NB4 (cell line): Measurements from ENCODE around the gene CRYGC.
"Not testable (repeated sequence)": the region's sequence is repeated elsewhere in the genome, so short reads cannot be mapped to it uniquely, and the experiment has no call there.

ENCODE experiments used
- DNase-seq: peaks from one replicate; pipeline ENCODE4 v3.0.0; 2010; ENCODE audit warnings: low read depth
- H3K4me3 ChIP-seq: one replicate; pipeline ENCODE4 v1.5.1; 2011; ENCODE audit warnings: mild to moderate bottlenecking, low read depth, low read length, moderate library complexity
- CTCF ChIP-seq: IDR thresholded peaks from one replicate; pipeline ENCODE4 v1.5.1; 2012; ENCODE audit warnings: low read depth, low read length
- MAX ChIP-seq: IDR thresholded peaks from 2 replicates; pipeline ENCODE4 v1.6.1; 2011; ENCODE audit warnings: low read depth, low read length
- MYC ChIP-seq: IDR thresholded peaks from 2 replicates; pipeline ENCODE4 v1.6.1; 2011; ENCODE audit warnings: low read depth, low read length
- POLR2A ChIP-seq: IDR thresholded peaks from 2 replicates; pipeline ENCODE4 v1.6.1; 2011; ENCODE audit warnings: mild to moderate bottlenecking; ENCODE audit not compliant: insufficient read length; ENCODE audit errors: extremely low read depth

The CRYGC gene

GRCh38 chr2:208134928-208135586 is 5.4 kb upstream of the CRYGC start:
- DNase-seq: peak; percentile 88
- no peak overlapping the region for H3K4me3 ChIP-seq
- TF ChIP-seq MAX (peak; percentile 42; the same call in 1 of the 2 replicates), MYC (no peak; the same call in 1 of the 2 replicates), CTCF (no peak), POLR2A (no peak)

GRCh38 chr2:208130712-208131110 is 1.1 kb upstream of the CRYGC start:
- TF ChIP-seq POLR2A (no peak), CTCF (no peak), MAX (no peak), MYC (no peak)
- no peak overlapping the region for H3K4me3 ChIP-seq
- DNase-seq: no peak

- TF ChIP-seq CTCF: no peak
- no peak for TF ChIP-seq MYC
- no peak for TF ChIP-seq MAX
- TF ChIP-seq POLR2A: no peak
- no peak overlapping the region for H3K4me3 ChIP-seq
- DNase-seq: no peak
Measured at GRCh38 chr2:208128136-208128535, 1.5 kb downstream of the CRYGC start.

GRCh38 chr2:208127090-208127489 is 2.5 kb downstream of the CRYGC start:
- DNase-seq: no peak
- H3K4me3 ChIP-seq: no peak overlapping the region

GRCh38 chr2:208125251-208125650 is 4.4 kb downstream of the CRYGC start:
- no peak for TF ChIP-seq MAX
- TF ChIP-seq MYC: no peak
- TF ChIP-seq CTCF: no peak
- no peak for TF ChIP-seq POLR2A
- no peak for DNase-seq
- H3K4me3 ChIP-seq: no peak overlapping the region

More at GRCh38 chr2:208127090-208127489, 2.5 kb downstream of the CRYGC start:
- no peak for TF ChIP-seq POLR2A
- no peak for TF ChIP-seq CTCF
- TF ChIP-seq MAX: no peak
- no peak for TF ChIP-seq MYC

- not testable (repeated sequence) for DNase-seq, H3K4me3 ChIP-seq
Measured at GRCh38 chr2:208124013-208124715, 5.5 kb downstream of the CRYGC start, which contains the start of gene CRYGD. Gene CRYGD (minus strand): TSS chr2:208124524. CDS start chr2:208124473, 51 bp downstream.
